ENCODE results near the gene MED13.

- no peak for TF ChIP-seq CTCF (conservative IDR thresholded peaks at IDR 0.05 in 1 of 2, IDR thresholded peaks at IDR 0.05 in 1 of 2; ENCODE audit: low read depth in 1 of 2, low read length in 2 of 2)
- TF ChIP-seq EZH2 (IDR thresholded peaks at IDR 0.05; ENCODE audit: low read length, missing control alignments), result no peak
Measured at GRCh38 chr17:61972311-61972710, 92.8 kb downstream of the MED13 start.

Data from fibroblast of lung (primary cell).